LHCN-M2 (cell line): ENCODE data around the gene IVD. TPM values are rescaled to one million over a fixed set of nuclear protein-coding genes. Genes with fewer than 3 reads are reported as not detected.
A peak's percentile ranks its signal among the peaks of the same experiment; 100 is the strongest.

Experiments
- DNase-seq: peaks from one replicate; pipeline ENCODE4 v3.0.0-alpha.2; 2012; ENCODE audit warnings: low read depth
- total RNA-seq: library from RNA; depleted of rRNA; stranded (reverse); fragments of >200 nt; gene quantifications from 2 replicates; pipeline ENCODE4 v1.2.3, GENCODE V29; 2014

IVD gene
- total RNA-seq, 1 experiment from 2014 or later: 32.3 TPM

DNA sequence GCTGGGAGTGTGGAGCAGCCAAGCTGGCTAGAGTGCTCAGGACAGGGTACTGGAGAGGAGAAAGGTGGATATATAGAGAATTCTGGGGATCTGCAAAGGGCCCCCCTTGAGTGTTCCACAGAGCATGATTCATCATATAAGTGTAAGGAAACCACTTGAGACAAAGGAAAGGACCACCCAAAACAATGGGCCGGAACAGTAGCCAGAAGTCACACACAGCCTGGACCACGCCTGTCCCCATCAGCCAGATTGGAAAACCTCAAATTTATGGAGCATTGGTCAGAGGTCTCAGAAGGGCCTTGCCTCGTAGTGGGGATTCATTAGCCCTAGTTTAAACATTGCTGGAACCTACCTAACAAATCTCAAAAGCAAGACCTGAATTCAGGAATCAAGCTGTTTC lies 28.0 kb upstream of the IVD start:
- no peak for DNase-seq

GRCh38 chr15:40379374-40379773 lies 26.2 kb upstream of the IVD start:
- no peak for DNase-seq

- peak; percentile 99 for DNase-seq
These were observed 25.7 kb upstream of the IVD start for GRCh38 chr15:40379853-40380252.

DNA sequence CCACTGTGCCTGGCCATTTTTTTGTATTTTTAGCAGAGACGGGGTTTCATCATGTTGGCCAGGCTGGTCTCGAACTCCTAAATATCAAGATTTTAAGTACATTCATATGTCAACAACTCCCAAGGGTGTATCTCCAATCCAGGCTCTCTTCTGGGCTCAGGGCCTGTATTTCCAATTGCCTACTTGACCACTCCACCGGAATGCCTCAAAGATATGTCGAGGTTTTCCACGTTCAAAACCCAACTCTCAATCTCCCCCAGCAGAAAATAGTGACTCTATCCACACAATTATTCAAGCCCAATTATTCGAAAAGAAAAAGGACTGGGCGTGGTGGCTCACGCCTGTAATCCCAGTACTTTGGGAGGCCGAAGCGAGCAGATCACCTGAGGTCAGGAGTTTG lies 25.0 kb upstream of the IVD start:
- no peak for DNase-seq

- no peak for DNase-seq
These were observed 23.6 kb upstream of the IVD start for GRCh38 chr15:40381818-40382529.

DNA sequence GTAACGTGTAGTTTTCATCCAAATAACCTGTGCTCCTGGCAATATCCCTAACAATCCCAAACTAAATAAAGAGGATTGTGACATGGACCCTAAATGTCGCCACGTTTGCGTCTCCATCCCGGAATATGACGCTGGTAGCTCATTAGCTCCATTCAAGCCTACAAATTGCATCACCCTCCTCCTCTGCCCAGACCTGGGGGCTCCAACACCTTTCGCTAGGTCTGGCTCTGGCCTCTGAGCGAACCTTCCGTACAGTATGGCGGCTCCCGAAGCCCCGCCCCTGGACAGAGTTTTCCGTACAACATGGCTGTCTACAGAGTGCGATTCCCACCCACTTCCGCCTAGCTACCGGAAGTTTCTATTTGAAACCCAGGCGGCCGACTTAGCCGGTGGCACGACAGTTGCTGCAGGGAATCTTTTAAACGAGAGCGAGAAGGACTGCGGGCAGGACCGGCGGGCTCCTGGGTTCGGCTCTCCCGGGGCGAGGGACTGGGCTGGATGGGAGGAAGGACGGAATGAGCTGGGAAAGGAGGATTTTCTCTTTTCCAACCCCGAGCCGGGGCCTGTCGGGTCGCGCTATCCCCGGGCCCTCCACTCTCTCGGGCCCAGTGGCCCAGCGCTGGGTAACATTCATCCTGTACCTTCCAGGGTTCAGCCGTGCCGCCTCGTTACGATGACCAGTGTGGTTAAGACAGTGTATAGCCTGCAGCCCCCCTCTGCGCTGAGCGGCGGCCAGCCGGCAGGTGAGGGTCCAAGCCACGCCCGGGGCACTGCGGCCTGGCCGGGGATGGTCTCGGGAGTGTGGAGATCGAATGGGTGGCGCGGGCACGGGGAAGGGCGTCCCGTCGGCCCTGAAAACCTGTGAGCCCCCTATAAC lies 22.8 kb upstream of the IVD start, which contains the start of gene KNSTRN:
Gene KNSTRN, plus strand, starts transcription at position 142 of the 877 bp plus-strand sequence. Its CDS starts 115 bp downstream, at position 257.
- peak; percentile 93 for DNase-seq

DNA sequence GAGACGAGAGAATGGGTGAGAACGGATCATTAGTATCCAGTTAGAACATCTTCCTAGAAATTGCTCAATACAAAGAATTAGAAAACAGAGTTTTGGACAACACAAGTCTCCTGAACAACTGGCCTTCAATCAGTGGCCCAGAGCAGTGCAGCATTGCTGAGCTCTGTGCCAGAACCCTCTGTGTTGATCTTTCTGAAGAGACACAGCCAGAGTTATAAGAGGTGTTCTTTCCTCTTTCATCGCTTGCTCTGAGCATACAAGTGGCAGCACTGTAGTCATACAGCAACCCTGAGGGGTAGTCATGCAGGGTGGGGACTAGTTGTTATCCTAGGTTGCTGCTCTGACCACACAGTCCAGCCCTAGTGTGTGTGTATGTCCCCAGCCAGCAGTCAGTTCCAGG lies 19.1 kb upstream of the IVD start:
- no peak for DNase-seq

GRCh38 chr15:40388941-40389823 lies 16.4 kb upstream of the IVD start:
- no peak for DNase-seq

- DNase-seq: no peak
These were observed 15.6 kb upstream of the IVD start for GRCh38 chr15:40389824-40390595.

DNA sequence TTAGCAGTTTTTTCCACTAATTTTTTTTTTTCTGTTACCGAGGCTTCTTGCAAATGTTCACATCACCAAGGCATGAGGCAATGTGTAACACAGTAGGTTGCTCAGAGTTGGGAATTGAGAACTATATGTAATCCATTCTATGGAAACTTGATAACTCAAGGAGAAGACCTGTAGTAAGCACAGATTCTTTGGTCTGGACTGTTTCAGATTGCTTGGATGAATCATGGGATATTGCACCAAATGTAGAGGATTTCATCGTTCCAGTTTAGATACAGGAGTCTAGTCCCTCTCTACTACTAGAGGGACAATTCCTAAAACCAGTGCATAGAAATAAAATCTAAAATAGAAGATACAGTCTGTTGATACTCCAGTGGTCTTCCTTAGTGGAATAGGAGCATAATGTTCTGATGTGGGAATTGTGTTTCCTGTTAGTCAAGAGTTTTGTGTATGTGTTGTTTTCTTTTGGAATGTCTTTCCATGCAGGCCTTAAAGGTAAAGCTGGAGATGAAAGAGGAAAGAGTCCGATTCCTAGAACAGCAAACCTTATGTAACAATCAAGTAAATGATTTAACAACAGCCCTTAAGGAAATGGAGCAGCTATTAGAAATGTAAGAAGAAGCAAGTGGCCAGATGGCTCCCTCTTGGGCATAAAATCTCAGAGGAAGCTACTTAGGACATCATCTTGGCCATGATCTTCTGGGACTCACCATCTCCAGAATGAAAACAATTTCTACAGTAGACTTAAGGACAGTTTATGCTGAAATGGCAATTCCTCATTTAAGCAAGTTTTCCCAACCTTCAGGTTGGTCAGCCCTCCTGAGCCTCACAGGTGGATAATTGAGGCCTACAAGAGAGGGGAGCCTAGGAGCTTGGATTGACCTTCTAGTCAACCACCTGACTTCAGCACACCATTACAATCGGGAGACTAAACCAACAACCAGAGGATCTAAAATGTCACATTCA lies 12.3 kb upstream of the IVD start:
- DNase-seq: no peak

- no peak for DNase-seq
These were observed 7.7 kb upstream of the IVD start for GRCh38 chr15:40397688-40398412.

GRCh38 chr15:40398413-40398873 lies 7.2 kb upstream of the IVD start:
- no peak for DNase-seq

- no peak for DNase-seq
These were observed 6.2 kb upstream of the IVD start for GRCh38 chr15:40399370-40399769.

DNA sequence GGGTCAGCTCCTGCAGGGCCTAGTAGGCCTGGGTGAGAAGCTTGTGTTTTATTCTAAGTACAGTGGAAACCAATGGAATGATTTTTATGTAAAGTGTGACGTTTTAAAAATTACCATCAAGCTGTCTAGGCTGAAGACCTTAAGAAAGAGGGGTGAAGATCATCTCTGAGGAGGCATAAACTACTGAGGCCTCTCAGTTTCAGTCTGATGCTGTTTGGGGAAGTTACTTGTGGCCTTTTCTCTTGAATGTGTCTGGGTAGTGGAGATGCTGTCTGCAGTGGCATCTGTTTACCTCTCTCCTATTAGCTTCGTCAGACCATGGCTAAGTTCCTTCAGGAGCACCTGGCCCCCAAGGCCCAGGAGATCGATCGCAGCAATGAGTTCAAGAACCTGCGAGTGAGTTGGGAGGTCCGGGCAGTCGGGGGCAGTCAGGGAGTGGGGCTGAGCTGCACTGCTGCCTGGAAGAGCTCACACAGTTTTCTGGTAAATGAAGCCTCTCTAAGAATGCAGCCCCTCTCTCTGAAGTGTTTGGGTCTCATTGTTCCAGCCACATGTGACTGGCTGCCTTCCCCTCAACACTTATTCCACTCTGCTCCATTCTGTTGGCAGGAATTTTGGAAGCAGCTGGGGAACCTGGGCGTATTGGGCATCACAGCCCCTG lies 1.9 kb downstream of the IVD start:
- no peak for DNase-seq

- DNase-seq: no peak
These were observed 3.8 kb downstream of the IVD start for GRCh38 chr15:40409366-40409765.

- DNase-seq: no peak
These were observed 4.9 kb downstream of the IVD start for GRCh38 chr15:40410476-40410875.

GRCh38 chr15:40412095-40412759 lies 6.6 kb downstream of the IVD start:
- DNase-seq: no peak

GRCh38 chr15:40413036-40413435 lies 7.4 kb downstream of the IVD start:
- no peak for DNase-seq
